Fibroblast of skin of back (primary cell): ENCODE results near the gene GSTT4.
"Not testable (repeated sequence)": the region's sequence is repeated elsewhere in the genome, so short reads cannot be mapped to it uniquely, and the experiment has no call there.

Experiments
- DNase-seq: peaks from one replicate; pipeline ENCODE4 v3.0.0-alpha.2; 2013

The GSTT4 gene

DNA sequence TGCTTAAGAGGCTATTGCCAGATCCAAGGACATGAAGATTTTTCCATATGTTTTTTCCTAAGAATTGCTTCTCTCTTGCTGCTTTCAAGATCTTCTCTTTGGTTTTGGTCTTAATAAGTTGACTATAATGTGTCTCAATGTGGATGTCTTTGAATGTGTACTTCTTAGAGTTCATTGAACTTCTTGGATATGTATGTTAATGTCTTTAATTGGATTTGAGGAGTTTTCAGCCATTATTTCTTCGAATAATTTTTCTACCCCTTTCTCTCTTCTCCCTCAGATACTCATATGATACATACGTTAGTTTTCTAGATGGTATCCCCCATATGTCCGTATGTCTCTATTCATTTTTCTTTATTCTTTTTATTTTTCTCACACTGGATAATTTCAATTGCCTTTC, 19.1 kb upstream of the GSTT4 start:
- DNase-seq: no peak

DNA sequence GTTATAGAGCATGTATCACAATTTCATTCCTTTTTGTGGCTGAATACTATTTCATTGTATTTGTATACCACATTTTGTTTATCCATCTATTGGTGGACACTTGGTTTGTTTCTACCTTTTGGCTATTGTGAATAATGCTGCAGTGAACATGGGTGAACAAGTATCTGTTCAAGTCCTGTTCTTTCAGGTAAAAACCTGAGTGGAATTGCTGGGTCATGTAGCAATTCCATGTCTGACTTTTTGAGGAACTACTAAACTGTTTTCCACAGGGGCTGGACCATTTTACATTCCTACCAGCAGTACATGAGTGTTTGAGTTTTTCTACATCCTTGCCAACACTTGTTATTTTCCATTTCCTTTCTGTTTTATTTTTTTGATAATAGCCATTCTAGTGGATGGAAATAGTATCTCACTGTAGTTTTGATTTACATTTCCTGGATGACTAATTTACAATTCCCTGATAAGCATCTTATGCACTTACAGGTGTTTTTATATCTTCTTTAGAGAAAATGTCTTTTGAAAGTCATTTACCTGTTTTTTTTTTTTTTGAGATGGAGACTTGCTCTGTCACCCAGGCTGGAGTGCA, 18.0 kb upstream of the GSTT4 start:
- DNase-seq: no peak

DNA sequence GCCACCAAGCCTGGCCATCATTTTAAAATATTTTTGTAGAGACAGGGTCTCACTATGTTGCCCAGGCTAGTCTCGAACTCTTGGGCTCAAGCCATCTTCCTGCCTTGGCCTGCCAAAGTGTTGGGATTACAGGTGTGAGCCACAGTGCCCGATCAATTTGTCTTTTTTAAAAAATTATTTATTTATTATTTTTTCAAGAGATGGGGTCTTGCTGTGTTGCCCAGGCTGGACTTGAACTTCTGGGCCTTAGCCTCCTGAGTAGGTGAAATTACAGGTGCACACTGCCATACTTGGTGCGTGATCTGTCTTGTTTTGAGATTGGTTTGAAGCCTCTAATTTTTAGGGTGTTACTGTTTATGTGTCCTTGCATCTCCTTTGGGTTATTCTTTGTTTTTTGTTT, 16.1 kb upstream of the GSTT4 start:
- DNase-seq: no peak

DNA sequence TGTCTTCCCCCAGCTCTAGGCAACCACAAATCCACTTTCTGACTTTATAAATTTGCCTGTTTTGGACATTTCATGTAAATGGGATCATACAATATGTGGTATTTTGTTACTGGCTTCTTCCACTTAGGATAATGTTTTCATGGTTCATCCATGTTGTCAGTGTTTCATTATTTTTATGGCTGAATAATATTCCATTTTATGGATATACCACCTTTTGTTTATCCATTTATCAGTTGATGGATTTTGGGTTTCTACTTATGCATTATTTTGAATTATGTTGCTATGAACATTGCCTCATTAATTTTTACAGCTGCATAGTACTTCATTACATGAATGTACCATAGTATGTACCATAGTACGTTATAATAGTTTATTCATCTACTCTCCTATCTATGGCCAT, 10.9 kb upstream of the GSTT4 start:
- no peak for DNase-seq

DNA sequence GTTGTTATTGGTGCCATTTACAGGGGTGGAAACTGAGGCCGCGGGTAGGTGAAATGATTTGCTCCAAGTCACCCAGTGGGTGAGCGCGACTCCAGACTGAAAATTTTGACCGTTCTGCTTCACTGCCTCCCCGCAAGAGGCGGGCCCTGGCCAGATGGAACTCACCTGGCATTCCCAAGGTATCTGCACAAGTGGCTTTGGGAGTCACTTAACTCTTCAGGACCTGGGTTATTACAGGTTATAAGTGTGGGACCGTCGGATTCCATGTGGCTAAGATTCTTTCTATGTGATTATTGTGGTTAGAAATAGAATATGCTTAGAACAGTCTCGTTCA, 6.4 kb upstream of the GSTT4 start:
- DNase-seq: no peak

DNA sequence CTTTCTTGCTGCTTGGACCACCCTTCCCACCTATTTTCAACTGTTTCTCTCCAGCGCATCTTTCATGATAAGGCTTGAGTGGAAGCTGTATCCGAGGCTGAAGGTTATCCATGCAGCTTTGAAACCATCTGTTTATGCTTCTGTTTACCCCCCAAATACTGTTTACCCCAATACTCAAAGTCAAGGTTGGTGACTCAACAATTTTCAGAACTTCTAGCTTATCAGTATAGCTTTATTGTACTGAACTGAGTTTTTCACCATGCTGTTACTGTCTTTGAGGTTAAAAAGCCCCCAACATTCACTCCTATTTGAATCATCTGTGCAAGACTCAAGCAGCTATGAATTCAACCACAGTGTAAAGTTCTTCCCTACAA, 4.8 kb upstream of the GSTT4 start:
- DNase-seq: no peak

DNA sequence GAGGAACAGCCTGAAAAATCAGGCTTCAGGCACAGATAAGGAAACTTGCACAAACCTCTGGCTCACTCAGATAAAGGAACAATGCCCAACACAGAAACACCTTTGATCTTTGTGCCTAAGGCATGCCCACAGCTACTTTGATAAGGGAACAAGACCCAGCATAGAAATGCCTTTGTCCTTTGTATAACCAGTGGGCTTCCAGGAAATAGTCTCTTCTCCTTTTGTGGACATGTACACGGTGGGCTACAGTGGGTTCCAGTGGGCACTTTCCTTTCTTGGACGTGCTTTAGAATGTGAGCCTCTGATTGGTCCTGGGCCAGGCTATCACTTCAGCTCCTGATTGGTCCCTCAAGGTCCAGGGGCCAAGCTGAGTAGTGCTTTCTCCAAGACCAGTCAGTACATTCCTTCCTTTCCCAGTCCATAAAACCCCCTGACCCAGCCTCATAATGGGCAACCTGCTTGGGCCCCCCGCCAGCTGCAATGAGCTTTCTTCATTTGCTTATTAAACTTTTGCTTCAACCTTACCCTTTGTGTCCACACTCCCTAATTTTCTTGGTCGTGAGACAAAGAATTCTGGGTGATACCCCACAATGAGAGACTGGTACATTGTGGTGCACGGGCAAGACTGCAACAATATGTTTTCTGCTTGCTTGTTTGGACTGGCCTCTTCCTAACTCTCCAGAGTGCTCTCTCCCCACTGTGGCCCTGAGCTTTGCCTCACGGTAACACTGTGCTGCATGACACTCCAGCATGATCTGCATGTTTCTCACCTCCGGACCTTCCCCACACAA, 4.2 kb upstream of the GSTT4 start:
- no peak for DNase-seq

DNA sequence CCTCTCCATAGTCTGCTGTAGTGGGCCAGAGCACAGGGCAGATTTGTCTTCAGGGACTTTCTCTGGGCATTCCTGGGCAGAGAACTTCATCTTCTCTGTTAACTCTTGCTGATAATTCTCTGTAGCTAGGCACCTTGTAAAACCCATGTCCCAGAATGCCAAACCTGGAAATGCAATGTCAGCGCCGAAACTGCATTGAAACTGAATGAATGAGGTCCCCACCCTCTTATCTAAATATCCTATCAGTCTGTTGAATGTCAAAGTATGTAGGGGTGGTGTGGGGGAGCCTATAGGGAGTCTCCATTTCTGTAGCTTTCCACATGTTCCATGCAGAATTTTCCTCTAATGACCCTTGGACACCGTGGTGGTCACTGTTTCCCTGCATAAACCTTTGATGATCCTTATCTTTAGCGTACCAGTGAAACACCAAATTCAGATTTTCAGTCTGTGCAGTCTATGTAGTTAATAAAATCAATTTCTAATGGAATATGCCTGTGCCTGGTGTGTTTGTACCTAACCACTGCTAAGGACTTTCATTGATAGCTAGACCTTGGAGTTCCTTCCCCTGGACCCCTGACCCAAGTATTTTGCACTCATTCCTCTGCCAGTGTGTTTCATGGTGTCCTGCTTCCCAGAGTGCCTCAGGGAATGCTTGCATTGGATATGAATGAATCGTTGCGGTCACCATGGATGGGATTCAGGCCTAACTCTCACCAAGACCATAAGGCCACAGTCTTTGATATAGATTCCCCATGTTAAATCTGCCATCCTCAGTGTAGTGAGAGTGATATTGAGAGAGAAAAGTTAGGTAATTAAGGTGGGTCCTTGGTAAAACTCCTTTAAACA, 3.4 kb upstream of the GSTT4 start:
- DNase-seq: no peak

DNA sequence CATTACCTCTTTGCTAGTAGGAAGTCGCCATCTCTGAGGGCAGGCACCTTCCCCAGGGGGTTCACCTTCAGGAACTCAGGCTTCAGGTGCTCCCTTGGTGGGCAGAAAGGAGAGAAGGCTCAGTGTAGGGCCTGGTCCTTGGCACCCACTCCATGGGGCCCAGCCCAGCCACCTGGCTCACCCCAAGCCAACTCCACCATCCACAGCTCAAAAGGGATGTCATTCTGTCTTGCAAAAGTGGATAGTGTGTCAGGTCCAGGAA, 2.7 kb upstream of the GSTT4 start:
- no peak for DNase-seq

DNA sequence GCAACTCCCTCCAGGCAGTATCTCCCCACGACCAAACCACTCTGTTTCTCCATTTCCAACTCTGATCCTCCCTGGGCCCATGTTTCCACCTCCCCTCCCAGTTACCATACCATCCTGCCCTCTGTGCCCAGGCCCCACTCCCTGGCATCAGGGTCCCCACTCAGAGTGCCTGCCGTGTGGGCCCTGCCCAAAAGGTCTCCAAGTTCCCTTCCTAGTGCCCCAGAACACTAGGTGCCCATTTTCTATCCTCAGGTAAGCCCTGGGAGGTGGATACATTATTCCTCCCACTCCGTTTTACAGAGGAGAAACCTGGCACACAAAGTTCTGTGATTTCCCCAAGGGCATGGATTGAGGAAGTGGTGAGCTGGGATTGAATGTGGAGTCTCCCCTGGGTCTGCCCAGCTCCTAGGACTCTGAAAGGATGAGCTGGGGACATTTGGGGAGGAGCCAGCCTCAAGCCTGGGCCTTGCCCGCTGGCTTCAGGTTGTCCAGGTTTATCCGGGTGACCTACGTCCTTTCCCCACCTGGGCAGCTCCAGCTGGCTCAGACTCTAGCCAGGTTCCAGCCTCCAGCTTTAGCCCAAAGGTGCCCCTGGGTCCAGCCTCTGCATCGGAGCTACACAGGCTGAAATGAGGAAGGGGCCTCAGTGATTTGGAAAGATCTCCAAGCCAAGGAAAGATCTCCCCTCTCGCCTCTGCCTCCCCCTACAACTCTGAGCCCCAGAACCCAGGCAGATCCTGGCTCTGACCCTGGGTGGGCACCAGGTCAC, 2.2 kb upstream of the GSTT4 start:
- no peak for DNase-seq

DNA sequence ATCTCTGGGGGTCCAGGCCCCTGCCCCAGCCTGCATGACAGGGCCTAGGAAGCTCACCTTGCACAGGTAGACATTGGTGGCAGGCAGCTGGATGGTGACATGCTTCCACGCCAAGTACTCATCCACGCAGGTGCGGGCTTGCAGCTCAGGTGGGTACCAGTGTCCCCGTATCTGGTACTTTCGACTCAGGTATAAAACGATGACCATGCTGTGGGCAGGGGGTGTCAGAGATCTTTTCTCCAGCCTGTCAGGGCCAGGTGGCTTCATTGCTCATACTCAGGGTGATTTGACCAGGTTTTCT, 1.6 kb upstream of the GSTT4 start:
- no peak for DNase-seq

DNA sequence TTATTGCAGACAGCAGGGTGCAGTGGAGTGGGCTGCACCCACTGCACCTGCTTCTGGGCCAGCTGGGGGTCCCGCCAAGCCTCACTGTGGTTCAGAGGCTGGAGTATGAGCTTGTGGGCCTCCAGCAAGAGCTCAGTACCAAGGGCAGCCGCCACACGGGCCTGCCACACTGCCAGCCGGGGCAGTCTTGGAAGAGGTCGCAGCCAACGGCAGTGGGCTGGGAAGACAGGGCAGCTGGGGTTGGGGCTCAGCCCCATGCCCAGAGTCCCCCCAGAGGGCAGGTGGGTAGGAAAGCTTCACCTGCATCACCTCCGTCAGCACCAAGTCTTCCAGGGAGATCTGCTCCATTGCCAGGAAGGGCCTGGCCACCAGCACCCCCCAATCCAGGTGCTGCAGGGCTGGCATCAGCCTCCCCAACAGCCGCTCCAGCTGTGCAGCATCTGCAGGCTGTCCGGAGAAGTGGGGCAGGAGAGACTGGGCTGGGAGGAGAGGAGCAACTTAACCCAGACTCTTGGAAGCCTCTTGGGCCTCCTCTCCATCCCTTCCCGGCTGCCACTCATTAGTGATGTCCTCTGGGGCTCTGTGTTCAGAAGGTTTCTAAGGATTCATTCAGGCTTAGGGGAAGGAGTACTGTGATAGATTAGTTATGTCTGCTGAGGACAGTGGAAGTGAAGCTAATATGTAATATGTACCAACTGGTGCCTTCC, 1.1 kb upstream of the GSTT4 start:
- no peak for DNase-seq

DNA sequence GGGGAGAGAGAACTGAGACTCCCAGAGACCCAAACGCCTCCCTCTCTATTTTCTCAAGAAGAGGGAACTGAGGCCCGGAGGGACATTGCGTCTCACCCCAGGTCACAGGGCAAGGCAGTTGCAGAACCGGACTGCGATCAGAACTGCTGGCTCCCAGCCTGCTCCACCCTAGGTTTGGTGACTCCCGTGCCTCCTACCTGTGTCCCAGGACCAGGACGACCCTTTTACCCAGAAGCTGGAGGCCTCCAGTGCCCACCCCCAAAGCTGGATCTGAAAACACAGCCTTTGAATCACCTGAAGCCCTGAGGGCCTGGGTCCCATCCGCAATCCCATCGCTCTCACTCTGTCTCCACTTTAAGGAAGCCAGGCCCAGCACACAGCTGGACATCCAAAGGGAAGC, 1.4 kb downstream of the GSTT4 start:
- no peak for DNase-seq

DNA sequence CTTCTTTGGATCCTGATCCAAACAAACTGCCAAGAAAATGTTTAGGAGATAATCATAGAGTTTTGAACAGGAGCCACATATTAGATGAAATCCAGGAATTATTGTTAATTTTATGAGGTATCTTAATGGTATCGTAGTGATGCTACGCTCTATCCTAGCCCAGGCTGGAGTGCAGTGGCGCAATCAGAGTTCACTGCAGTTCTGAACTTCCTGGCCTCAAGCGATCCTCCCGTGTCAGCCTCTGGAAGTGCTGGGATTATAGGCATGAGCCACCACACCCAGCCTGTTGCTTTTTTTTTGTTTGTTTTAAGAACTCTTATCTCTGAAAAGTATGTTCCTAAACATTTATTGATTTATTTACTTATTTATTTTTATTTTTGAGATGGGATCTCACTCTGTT, 2.4 kb downstream of the GSTT4 start:
- DNase-seq: no peak

DNA sequence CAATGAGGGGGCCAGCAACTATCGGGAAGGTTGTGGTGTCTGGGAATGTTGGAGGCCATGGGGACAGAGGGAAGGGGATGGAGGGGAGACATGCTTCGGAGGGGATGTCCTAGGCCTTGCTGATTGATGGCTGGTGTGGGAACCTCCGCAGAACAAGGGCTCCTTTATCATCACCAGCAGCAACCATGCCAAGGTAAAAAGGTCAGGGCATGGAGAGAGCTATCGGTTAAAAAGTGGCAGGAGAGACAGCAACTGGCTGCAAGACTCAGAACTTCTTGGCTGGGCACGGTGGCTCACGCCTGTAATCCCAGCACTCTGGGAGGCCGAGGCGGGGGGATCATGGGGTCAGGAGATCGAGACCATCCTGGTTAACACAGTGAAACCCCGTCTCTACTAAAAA, 3.0 kb downstream of the GSTT4 start:
- DNase-seq: no peak

DNA sequence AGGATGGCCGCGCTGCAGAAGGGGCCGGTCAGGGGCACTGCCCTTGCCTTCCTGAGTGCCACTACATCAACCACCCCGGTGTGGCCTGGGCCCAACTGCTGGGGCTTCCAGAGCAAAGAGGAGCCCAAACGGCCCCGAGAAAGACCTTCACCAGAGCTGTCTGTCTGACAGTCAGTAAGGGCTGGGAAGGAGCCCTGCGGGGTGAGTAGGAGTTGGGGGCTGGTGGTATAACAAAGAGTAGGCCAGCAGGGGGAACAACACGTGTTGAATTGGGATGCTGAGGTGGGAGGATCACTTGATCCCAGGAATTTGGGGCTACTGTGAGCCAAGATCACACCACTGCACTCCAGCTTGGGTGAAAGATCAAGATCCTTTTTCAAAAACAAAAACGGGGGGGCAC, 3.9 kb downstream of the GSTT4 start:
- DNase-seq: no peak

DNA sequence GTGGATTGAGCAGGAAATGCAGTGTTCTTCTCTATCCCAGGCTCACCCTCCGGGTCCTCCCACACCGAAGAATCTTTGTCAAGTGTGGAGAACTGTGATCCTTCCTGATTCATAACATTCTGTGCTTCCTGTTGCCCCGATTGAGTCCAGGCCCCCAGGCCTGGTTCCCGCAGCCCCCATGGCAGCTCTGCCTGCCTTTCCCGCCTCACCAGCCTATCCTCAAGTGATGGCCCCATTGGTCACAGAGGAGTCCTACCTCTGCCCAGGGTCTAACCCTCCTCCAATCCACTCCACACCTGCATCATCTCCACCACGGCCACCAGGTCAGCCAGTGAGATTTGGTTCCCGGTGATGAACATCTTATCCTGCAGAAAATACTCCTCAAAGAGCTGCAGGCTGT, 5.5 kb downstream of the GSTT4 start:
- not testable (repeated sequence) for DNase-seq

DNA sequence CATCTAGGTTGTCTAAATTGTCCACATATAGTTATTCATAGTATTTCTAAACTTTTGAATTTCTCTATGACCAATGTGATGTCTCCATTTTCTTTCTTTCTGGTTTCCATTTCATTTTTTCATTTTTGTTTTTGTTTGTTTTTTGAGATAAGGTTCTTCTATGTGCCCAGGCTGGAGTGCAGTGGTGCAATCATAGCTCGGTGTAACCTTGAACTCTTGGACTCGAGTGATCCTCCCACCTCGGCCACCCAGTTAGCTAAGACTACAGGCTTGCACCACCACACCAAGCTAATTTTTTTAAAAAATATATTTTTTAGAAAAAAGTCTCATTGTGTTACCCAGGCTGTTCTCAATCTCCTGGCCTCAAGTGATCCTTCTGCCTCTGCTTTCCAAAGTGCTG, 8.2 kb downstream of the GSTT4 start:
- no peak for DNase-seq

DNA sequence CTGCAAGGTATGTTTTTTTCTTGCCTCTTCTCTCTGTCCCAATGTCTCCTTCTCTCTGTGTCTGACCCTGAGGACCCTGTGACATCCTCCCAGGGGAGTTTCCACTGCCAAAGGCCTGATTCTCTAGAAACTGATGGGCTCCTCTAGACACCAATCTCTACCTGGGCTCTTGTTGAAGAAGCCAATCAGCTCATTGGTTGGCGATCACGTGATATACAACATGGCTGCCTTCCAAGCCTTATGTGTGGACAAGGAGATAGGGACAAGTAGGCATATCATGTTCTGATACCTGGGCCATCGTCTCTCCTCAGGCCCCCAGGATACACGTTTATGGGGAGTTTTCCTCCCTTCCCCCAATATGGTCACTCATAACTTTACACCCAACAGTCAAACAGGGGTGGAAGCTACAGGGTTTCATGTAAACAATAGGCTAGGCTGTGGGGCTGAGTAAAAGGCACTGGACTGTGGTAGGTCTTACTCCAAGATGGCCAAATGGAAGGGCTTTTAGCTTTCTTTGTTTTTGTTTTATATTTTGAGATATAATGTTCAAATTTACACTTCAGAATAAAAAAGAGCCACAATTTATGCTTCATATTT, 11.6 kb downstream of the GSTT4 start:
- not testable (repeated sequence) for DNase-seq

DNA sequence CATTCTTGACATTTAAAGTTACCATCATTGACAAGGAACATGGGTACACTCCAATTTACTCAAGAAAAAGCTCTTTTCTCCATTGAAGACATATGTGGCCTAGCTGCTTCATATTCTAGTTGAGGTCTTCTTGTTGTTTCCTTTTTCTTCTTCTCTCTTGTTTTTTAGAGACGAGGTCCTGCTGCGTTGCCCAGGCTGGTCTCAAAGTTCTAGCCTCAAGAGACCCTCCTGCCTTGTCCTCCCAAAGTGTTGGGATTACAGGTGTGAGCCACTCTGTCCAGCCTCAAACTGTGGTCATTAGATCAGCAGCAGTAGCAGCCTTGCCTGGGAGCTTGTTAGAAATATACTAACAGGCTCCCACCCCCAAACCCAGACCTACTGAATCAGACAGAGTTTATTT, 12.2 kb downstream of the GSTT4 start:
- not testable (repeated sequence) for DNase-seq

DNA sequence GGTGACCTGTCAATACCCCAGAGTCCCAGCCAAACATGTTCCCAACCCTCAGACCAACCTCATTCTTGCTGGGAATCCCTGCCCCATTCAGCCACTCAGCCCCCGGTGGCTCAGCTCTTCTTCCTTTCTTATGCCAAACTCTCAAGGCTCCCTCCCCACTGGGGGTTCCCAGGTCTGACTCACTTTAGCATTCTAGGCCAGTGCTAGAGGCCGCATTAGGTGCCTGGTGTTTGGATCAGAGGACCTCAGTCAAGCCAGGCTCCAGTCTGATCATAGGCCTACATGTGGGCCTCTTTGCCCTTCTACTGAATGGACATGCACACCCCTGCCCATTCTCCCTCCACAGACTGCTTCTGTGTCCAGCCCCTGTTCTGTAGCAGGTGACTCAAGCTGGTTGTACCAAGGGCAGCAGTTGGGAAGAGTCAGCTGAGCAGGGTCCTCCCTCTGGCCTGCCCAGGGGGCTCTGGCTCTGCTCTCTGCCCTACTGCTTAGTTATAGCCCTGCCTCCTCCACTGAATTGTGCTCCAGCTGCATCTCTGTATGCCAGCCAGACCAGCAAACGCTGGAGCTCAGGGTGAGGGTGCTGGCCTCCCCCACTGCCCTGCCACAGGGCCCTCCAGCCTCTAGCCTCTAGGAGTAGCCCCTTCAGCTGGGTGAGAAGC, 15.5 kb downstream of the GSTT4 start:
- DNase-seq: not testable (repeated sequence)
